Trophoblast cell (in vitro differentiated cells and primary cell): ENCODE data around the gene CELF1.

ENCODE experiments used
- DNase-seq, 2 donors: peaks; one replicate each; pipeline ENCODE4 v3.0.0-alpha.2; 2016
- H2AFZ ChIP-seq: 2 replicates; pipeline ENCODE4 v1.6.1; 2013; ENCODE audit warnings: low read length, moderate library complexity, mild to moderate bottlenecking; ENCODE audit not compliant: insufficient read depth, poor library complexity
- H2AK5ac ChIP-seq: 2 replicates; pipeline ENCODE4 v1.6.1; 2013; ENCODE audit warnings: mild to moderate bottlenecking, low read length
- H2BK120ac ChIP-seq: 2 replicates; pipeline ENCODE4 v1.6.1; 2013; ENCODE audit warnings: low read length, mild to moderate bottlenecking, moderate library complexity; ENCODE audit not compliant: insufficient read depth, poor library complexity
- H2BK12ac ChIP-seq: 2 replicates; pipeline ENCODE4 v1.6.1; 2013; ENCODE audit warnings: mild to moderate bottlenecking, low read length, moderate library complexity
- H2BK5ac ChIP-seq: 2 replicates; pipeline ENCODE4 v1.6.1; 2013; ENCODE audit warnings: low read length, low read depth, moderate library complexity, mild to moderate bottlenecking; ENCODE audit not compliant: poor library complexity
- H3K14ac ChIP-seq: 2 replicates; pipeline ENCODE4 v1.6.1; 2013; ENCODE audit warnings: mild to moderate bottlenecking, low read length
- H3K18ac ChIP-seq: 2 replicates; pipeline ENCODE4 v1.6.1; 2013; ENCODE audit warnings: mild to moderate bottlenecking, low read length
- H3K23ac ChIP-seq: 2 replicates; pipeline ENCODE4 v1.6.1; 2013; ENCODE audit warnings: low read length
- H3K27ac ChIP-seq: 2 replicates; pipeline ENCODE4 v1.5.1; 2013; ENCODE audit warnings: low read depth, mild to moderate bottlenecking, inconsistent platforms, low read length, moderate library complexity
- H3K27me3 ChIP-seq: 2 replicates; pipeline ENCODE4 v1.6.1; 2013; ENCODE audit warnings: inconsistent platforms, mild to moderate bottlenecking, low read length, moderate library complexity; ENCODE audit not compliant: insufficient read depth
- H3K36me3 ChIP-seq, 2 experiments: 1 replicate in 1 of 2; 2 replicates in 1 of 2; pipeline ENCODE4 v1.6.1; 2013; ENCODE audit warnings: low read length in 2 of 2, mild to moderate bottlenecking in 2 of 2, moderate library complexity in 1 of 2; ENCODE audit not compliant: insufficient read depth in 2 of 2, control insufficient read depth in 1 of 2
- H3K4ac ChIP-seq: 2 replicates; pipeline ENCODE4 v1.6.1; 2013; ENCODE audit warnings: low read depth, mild to moderate bottlenecking, low read length, moderate library complexity
- H3K4me1 ChIP-seq, 2 experiments: 1 replicate in 1 of 2; 2 replicates in 1 of 2; pipeline ENCODE4 v1.6.1; 2013; ENCODE audit warnings: low read length in 2 of 2, mild to moderate bottlenecking in 2 of 2, moderate library complexity in 1 of 2; ENCODE audit not compliant: insufficient read depth in 2 of 2, control insufficient read depth in 1 of 2
- H3K4me2 ChIP-seq: 2 replicates; pipeline ENCODE4 v1.6.1; 2013; ENCODE audit warnings: inconsistent platforms, mild to moderate bottlenecking, low read length, moderate library complexity
- H3K4me3 ChIP-seq: 2 replicates; pipeline ENCODE4 v1.5.1; 2013; ENCODE audit warnings: mild to moderate bottlenecking, low read depth, low read length, inconsistent platforms
- H3K79me1 ChIP-seq: one replicate; pipeline ENCODE4 v1.6.1; 2013; ENCODE audit warnings: low read length
- H3K79me2 ChIP-seq: 2 replicates; pipeline ENCODE4 v1.6.1; 2013; ENCODE audit warnings: low read length, mild to moderate bottlenecking; ENCODE audit not compliant: control insufficient read depth, insufficient read depth, poor library complexity
- H3K9ac ChIP-seq: 2 replicates; pipeline ENCODE4 v1.6.1; 2013; ENCODE audit warnings: mild to moderate bottlenecking, low read length
- H3K9me3 ChIP-seq: 2 replicates; pipeline ENCODE4 v1.6.1; 2013; ENCODE audit warnings: low read depth, mild to moderate bottlenecking, control low read depth, inconsistent platforms, low read length; ENCODE audit not compliant: insufficient read depth
- H4K12ac ChIP-seq: 2 replicates; pipeline ENCODE4 v1.6.1; 2013; ENCODE audit warnings: low read depth, mild to moderate bottlenecking, low read length, moderate library complexity
- H4K8ac ChIP-seq: 2 replicates; pipeline ENCODE4 v1.6.1; 2013; ENCODE audit warnings: low read depth, mild to moderate bottlenecking, low read length, moderate library complexity
- H4K91ac ChIP-seq: one replicate; pipeline ENCODE4 v1.6.1; 2013; ENCODE audit warnings: low read depth, mild to moderate bottlenecking, low read length, moderate library complexity
- WGBS: extraction: QIAGEN DNeasy Blood & Tissue Kit; methylation state at CpG from one replicate; pipeline ENCODE4 v1.1.7; 2013; ENCODE audit warnings: missing lambda C conversion rate; ENCODE audit not compliant: insufficient read length, insufficient coverage; ENCODE audit errors: extremely low coverage; 5-methylcytosine and 5-hydroxymethylcytosine counted together

Gene CELF1

DNA sequence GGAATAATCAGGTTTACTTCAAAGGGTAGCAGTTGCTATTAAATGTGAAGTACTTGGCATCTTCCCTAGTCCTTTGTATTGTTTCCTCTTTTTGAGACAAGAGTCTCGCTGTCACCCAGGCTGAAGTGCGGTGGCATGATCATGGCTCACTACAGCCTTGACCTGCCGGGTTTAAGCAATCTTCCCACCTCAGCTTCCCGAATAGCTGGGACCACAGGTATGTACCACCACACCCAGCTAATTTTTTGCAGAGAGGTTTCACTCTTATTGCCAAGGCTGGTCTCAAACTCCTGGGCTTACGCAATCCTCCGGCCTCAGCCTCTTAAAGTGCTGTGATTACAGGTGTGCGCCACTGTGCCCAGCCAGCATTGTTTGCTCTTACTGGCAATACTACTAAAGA, 67.8 kb downstream of the CELF1 start:
- Histone ChIP-seq H4K12ac (no peak overlapping the region), H2AK5ac (no peak overlapping the region), H3K4me1 (no peaks in the 10 kb centered on the region), H2BK120ac (no peak overlapping the region), H3K18ac (no peak overlapping the region), H3K9me3 (no peaks in the 10 kb centered on the region), H3K79me2 (no peaks in the 10 kb centered on the region), H2BK5ac (no peak overlapping the region), H4K8ac (no peak overlapping the region), H3K27me3 (no peaks in the 10 kb centered on the region), H3K79me1 (no peaks in the 10 kb centered on the region), H3K14ac (no peak overlapping the region), H3K4me2 (no peak overlapping the region), H3K4me3 (no peak overlapping the region), H3K9ac (no peak overlapping the region), H2AFZ (no peak overlapping the region), H3K4ac (no peak overlapping the region), H4K91ac (no peak overlapping the region), H2BK12ac (peak overlapping the region; percentile 49), H3K36me3 (peaks cover 40 to 49% of the 10 kb centered on the region in 2 experiments), H3K23ac (no peak overlapping the region), H3K27ac (no peak overlapping the region)
- no peak for DNase-seq
- no CpG with 5 or more reads among the region's 7 CpGs for WGBS

DNA sequence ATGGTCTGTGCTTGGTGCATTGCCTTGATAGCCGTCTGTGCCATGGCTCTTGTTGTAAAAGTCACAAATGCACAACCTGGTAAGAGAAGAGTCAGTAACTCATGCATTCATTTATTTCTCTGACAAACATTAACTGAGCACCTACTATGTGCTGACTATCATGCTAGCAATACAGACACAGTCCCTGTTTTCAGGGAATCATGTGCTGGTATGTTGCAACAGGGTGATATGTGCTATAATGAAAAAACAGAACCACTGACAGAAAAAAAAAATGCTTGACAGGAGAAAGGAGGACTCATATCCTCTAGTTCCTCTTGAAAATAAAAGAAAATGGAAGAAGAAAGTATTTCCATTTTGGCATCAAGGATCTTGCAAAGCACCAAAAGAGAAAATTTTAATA, 69.5 kb downstream of the CELF1 start:
- H3K4me1 ChIP-seq: no peaks in the 10 kb centered on the region
- H3K36me3 ChIP-seq: peaks cover 47 to 60% of the 10 kb centered on the region in 2 experiments
- no peak overlapping the region for H3K23ac ChIP-seq
- H2BK5ac ChIP-seq: no peak overlapping the region
- H3K9me3 ChIP-seq: no peaks in the 10 kb centered on the region
- H3K4me2 ChIP-seq: no peak overlapping the region
- H3K27me3 ChIP-seq: no peaks in the 10 kb centered on the region
- H2BK12ac ChIP-seq: no peak overlapping the region
- no peak overlapping the region for H2AFZ ChIP-seq
- no CpG with 5 or more reads among the region's 1 CpG for WGBS
- H4K91ac ChIP-seq: no peak overlapping the region
- no peaks in the 10 kb centered on the region for H3K79me2 ChIP-seq
- H3K18ac ChIP-seq: no peak overlapping the region
- no peak overlapping the region for H3K14ac ChIP-seq
- no peak overlapping the region for H3K9ac ChIP-seq
- no peak overlapping the region for H4K8ac ChIP-seq
- no peak overlapping the region for H3K4me3 ChIP-seq
- no peak overlapping the region for H2BK120ac ChIP-seq
- DNase-seq: no peak
- H3K27ac ChIP-seq: no peak overlapping the region
- H3K79me1 ChIP-seq: no peaks in the 10 kb centered on the region
- H4K12ac ChIP-seq: no peak overlapping the region
- H2AK5ac ChIP-seq: no peak overlapping the region
- no peak overlapping the region for H3K4ac ChIP-seq

DNA sequence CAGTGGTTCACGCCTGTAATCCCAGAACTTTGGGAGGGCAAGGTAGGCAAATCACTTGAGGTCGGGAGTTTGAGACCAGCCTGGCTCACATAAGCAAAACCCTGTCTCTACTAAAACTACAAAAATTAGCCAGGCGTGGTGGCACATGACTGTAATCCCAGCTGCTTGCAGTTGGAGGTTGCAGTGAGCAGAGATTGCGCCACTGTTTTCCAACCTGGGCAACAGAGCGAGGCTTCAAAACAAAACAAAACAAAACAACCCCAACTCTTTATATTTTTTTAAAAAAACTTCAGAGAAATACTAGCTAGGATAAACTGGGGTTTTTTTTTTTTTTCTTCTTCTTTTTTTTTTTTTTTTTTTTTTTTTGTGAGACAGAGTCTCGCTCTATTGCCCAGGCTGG, 72.2 kb downstream of the CELF1 start:
- Histone ChIP-seq H3K18ac (no peak overlapping the region), H4K91ac (no peak overlapping the region), H2AFZ (no peak overlapping the region), H3K36me3 (peaks cover 58 to 71% of the 10 kb centered on the region in 2 experiments), H3K14ac (no peak overlapping the region), H4K8ac (no peak overlapping the region), H3K79me1 (no peaks in the 10 kb centered on the region), H3K9me3 (no peaks in the 10 kb centered on the region), H3K27ac (no peak overlapping the region), H2BK5ac (no peak overlapping the region), H3K9ac (no peak overlapping the region), H2BK12ac (no peak overlapping the region), H3K23ac (no peak overlapping the region), H4K12ac (no peak overlapping the region), H2AK5ac (no peak overlapping the region), H3K79me2 (no peaks in the 10 kb centered on the region), H3K27me3 (no peaks in the 10 kb centered on the region), H3K4me1 (no peaks in the 10 kb centered on the region), H3K4me2 (no peak overlapping the region), H2BK120ac (no peak overlapping the region), H3K4ac (no peak overlapping the region), H3K4me3 (no peak overlapping the region)
- no CpG with 5 or more reads among the region's 6 CpGs for WGBS
- DNase-seq: no peak

DNA sequence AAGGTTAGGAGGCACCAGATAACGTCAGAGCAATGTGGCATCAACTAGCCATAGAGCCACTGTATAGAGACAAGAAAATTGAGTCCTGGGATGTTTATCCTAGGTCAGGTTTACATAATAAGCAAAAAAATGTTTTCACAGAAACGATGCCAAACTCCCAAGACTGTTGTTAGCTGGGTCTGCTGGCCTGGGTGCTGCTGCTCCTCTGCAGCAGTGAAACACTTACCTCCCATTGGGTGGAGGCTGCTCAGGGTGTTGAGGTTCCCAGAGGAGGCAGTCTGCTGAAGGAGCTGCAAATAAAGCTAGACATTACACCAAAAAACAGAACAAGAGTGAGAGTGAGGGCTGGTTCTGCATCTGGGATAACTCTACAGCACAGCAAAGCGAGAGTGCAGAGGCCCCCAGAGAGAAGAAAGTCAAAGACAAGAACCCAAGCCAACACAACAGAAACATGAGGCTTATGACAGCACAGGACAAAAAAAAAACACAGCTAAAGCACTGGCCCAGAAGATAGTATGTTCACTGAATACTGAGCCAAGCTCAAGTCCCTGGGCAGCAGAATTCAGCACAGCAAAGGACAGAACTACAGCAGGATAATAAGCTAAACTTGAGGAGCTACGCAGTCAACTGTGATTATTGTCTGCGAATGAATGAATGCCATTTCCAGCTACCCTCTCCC, 74.1 kb downstream of the CELF1 start:
- Histone ChIP-seq H2BK12ac (no peak overlapping the region), H4K8ac (no peak overlapping the region), H3K4me2 (no peak overlapping the region), H3K9ac (no peak overlapping the region), H3K79me2 (no peaks in the 10 kb centered on the region), H3K4me1 (no peaks in the 10 kb centered on the region), H3K18ac (no peak overlapping the region), H3K27me3 (no peaks in the 10 kb centered on the region), H3K4me3 (no peak overlapping the region), H3K23ac (no peak overlapping the region), H2AK5ac (no peak overlapping the region), H3K36me3 (peaks cover 48 to 74% of the 10 kb centered on the region in 2 experiments), H3K9me3 (no peaks in the 10 kb centered on the region), H3K4ac (no peak overlapping the region), H4K91ac (no peak overlapping the region), H2AFZ (no peak overlapping the region), H3K27ac (no peak overlapping the region), H3K79me1 (no peaks in the 10 kb centered on the region), H4K12ac (no peak overlapping the region), H2BK5ac (no peak overlapping the region), H2BK120ac (no peak overlapping the region), H3K14ac (no peak overlapping the region)
- no peak for DNase-seq
- no CpG with 5 or more reads among the region's 5 CpGs for WGBS
